ENCODE data around the gene GCNT4. TPM values are rescaled to one million over a fixed set of nuclear protein-coding genes. Genes with fewer than 3 reads are reported as not detected.

GCNT4 gene
- total and polyA plus RNA-seq, 2 experiments from 2014 or later, result 2.5 to 5.4 TPM

DNA sequence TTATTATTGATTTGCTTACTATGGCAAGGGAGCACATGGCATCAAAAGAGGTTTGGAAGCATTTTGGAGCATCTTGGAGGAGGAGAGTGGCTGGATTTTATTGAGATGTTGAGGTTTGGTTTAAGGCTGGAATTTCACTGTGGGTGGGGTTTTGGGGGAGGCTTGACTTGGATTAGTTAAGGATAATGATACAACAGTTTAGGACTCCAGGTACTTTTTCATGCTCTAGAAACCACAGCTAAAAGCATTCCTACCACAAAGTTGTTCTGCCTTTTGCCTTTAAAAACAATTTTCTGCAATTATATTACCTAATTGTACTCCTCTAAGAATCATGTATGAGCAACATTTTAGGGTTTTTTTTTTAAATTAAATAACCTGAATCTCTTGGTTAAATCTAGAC, 5.0 kb downstream of the GCNT4 start:
- peaks cover 33% of the 10 kb centered on the region for H3K4me1 Mint-ChIP-seq
- peaks cover 35% of the 10 kb centered on the region for H3K79me2 ChIP-seq (replicated peaks; ENCODE audit: insufficient read depth)
- H3K36me3 Mint-ChIP-seq (ENCODE audit: low read depth), result peaks cover 3% of the 10 kb centered on the region
- no peaks in the 10 kb centered on the region for H3F3A ChIP-seq (replicated peaks; ENCODE audit: low read depth)
- ATAC-seq (no peak), DNase-seq (ENCODE audit: low spot score) (no peak)
- H3K4me1 ChIP-seq (ENCODE audit: insufficient read depth), result peaks cover 17% of the 10 kb centered on the region
- H3K4me3 ChIP-seq, result no peak overlapping the region
- no peak overlapping the region for H3K4me3 Mint-ChIP-seq
- no peaks in the 10 kb centered on the region for H4K20me1 ChIP-seq (replicated peaks; ENCODE audit: insufficient read depth)
- H3K27ac Mint-ChIP-seq, result no peak overlapping the region
- H3K4me2 ChIP-seq, result no peak overlapping the region
- no peaks in the 10 kb centered on the region for H3K36me3 ChIP-seq (ENCODE audit: insufficient read depth)
- H3K9me3 Mint-ChIP-seq, result no peaks in the 10 kb centered on the region
- H2AFZ ChIP-seq, result no peak overlapping the region
- no peak overlapping the region for H3K27ac ChIP-seq (ENCODE audit: low read depth)
- TF ChIP-seq NANOG (IDR thresholded peaks at IDR 0.05; ENCODE audit: borderline replicate concordance) (no peak), POLR2AphosphoS5 (IDR thresholded peaks at IDR 0.05; ENCODE audit: low read depth) (no peak), EZH2phosphoT487 (IDR thresholded peaks at IDR 0.05; ENCODE audit: unreplicated experiment) (no peak), ZNF331 (CRISPR knock-in tag; IDR thresholded peaks at IDR 0.05; ENCODE audit: low read depth) (no peak), ZNF114 (CRISPR knock-in tag; IDR thresholded peaks at IDR 0.05) (no peak), CREB1 (CRISPR knock-in tag; IDR thresholded peaks at IDR 0.05; ENCODE audit: low read depth) (no peak), STAT1 (IDR thresholded peaks at IDR 0.05; ENCODE audit: unreplicated experiment) (no peak), EZH2 (IDR thresholded peaks at IDR 0.05; ENCODE audit: low read depth, unreplicated experiment) (no peak), JUNB (IDR thresholded peaks at IDR 0.05; ENCODE audit: unreplicated experiment) (no peak)
- TF ChIP-seq, protein P1, sequence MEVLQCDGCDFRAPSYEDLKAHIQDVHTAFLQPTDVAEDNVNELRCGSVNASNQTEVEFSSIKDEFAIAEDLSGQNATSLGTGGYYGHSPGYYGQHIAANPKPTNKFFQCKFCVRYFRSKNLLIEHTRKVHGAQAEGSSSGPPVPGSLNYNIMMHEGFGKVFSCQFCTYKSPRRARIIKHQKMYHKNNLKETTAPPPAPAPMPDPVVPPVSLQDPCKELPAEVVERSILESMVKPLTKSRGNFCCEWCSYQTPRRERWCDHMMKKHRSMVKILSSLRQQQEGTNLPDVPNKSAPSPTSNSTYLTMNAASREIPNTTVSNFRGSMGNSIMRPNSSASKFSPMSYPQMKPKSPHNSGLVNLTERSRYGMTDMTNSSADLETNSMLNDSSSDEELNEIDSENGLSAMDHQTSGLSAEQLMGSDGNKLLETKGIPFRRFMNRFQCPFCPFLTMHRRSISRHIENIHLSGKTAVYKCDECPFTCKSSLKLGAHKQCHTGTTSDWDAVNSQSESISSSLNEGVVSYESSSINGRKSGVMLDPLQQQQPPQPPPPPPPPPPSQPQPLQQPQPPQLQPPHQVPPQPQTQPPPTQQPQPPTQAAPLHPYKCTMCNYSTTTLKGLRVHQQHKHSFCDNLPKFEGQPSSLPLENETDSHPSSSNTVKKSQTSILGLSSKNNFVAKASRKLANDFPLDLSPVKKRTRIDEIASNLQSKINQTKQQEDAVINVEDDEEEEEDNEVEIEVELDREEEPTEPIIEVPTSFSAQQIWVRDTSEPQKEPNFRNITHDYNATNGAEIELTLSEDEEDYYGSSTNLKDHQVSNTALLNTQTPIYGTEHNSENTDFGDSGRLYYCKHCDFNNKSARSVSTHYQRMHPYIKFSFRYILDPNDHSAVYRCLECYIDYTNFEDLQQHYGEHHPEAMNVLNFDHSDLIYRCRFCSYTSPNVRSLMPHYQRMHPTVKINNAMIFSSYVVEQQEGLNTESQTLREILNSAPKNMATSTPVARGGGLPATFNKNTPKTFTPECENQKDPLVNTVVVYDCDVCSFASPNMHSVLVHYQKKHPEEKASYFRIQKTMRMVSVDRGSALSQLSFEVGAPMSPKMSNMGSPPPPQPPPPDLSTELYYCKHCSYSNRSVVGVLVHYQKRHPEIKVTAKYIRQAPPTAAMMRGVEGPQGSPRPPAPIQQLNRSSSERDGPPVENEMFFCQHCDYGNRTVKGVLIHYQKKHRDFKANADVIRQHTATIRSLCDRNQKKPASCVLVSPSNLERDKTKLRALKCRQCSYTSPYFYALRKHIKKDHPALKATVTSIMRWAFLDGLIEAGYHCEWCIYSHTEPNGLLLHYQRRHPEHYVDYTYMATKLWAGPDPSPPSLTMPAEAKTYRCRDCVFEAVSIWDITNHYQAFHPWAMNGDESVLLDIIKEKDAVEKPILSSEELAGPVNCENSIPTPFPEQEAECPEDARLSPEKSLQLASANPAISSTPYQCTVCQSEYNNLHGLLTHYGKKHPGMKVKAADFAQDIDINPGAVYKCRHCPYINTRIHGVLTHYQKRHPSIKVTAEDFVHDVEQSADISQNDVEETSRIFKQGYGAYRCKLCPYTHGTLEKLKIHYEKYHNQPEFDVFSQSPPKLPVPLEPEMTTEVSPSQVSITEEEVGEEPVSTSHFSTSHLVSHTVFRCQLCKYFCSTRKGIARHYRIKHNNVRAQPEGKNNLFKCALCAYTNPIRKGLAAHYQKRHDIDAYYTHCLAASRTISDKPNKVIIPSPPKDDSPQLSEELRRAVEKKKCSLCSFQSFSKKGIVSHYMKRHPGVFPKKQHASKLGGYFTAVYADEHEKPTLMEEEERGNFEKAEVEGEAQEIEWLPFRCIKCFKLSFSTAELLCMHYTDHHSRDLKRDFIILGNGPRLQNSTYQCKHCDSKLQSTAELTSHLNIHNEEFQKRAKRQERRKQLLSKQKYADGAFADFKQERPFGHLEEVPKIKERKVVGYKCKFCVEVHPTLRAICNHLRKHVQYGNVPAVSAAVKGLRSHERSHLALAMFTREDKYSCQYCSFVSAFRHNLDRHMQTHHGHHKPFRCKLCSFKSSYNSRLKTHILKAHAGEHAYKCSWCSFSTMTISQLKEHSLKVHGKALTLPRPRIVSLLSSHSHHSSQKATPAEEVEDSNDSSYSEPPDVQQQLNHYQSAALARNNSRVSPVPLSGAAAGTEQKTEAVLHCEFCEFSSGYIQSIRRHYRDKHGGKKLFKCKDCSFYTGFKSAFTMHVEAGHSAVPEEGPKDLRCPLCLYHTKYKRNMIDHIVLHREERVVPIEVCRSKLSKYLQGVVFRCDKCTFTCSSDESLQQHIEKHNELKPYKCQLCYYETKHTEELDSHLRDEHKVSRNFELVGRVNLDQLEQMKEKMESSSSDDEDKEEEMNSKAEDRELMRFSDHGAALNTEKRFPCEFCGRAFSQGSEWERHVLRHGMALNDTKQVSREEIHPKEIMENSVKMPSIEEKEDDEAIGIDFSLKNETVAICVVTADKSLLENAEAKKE (CRISPR knock-in tag; IDR thresholded peaks at IDR 0.05), result no peak
- TF ChIP-seq, protein P2, sequence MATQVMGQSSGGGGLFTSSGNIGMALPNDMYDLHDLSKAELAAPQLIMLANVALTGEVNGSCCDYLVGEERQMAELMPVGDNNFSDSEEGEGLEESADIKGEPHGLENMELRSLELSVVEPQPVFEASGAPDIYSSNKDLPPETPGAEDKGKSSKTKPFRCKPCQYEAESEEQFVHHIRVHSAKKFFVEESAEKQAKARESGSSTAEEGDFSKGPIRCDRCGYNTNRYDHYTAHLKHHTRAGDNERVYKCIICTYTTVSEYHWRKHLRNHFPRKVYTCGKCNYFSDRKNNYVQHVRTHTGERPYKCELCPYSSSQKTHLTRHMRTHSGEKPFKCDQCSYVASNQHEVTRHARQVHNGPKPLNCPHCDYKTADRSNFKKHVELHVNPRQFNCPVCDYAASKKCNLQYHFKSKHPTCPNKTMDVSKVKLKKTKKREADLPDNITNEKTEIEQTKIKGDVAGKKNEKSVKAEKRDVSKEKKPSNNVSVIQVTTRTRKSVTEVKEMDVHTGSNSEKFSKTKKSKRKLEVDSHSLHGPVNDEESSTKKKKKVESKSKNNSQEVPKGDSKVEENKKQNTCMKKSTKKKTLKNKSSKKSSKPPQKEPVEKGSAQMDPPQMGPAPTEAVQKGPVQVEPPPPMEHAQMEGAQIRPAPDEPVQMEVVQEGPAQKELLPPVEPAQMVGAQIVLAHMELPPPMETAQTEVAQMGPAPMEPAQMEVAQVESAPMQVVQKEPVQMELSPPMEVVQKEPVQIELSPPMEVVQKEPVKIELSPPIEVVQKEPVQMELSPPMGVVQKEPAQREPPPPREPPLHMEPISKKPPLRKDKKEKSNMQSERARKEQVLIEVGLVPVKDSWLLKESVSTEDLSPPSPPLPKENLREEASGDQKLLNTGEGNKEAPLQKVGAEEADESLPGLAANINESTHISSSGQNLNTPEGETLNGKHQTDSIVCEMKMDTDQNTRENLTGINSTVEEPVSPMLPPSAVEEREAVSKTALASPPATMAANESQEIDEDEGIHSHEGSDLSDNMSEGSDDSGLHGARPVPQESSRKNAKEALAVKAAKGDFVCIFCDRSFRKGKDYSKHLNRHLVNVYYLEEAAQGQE (IDR thresholded peaks at IDR 0.05; ENCODE audit: unreplicated experiment), result no peak
- TF ChIP-seq, protein P3, sequence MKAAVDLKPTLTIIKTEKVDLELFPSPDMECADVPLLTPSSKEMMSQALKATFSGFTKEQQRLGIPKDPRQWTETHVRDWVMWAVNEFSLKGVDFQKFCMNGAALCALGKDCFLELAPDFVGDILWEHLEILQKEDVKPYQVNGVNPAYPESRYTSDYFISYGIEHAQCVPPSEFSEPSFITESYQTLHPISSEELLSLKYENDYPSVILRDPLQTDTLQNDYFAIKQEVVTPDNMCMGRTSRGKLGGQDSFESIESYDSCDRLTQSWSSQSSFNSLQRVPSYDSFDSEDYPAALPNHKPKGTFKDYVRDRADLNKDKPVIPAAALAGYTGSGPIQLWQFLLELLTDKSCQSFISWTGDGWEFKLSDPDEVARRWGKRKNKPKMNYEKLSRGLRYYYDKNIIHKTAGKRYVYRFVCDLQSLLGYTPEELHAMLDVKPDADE (IDR thresholded peaks at IDR 0.05), result no peak
- TF ChIP-seq, protein P4, sequence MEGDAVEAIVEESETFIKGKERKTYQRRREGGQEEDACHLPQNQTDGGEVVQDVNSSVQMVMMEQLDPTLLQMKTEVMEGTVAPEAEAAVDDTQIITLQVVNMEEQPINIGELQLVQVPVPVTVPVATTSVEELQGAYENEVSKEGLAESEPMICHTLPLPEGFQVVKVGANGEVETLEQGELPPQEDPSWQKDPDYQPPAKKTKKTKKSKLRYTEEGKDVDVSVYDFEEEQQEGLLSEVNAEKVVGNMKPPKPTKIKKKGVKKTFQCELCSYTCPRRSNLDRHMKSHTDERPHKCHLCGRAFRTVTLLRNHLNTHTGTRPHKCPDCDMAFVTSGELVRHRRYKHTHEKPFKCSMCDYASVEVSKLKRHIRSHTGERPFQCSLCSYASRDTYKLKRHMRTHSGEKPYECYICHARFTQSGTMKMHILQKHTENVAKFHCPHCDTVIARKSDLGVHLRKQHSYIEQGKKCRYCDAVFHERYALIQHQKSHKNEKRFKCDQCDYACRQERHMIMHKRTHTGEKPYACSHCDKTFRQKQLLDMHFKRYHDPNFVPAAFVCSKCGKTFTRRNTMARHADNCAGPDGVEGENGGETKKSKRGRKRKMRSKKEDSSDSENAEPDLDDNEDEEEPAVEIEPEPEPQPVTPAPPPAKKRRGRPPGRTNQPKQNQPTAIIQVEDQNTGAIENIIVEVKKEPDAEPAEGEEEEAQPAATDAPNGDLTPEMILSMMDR (conservative IDR thresholded peaks at IDR 0.05; ENCODE audit: low read depth in 2 of 2), result no peak
- no peaks in the 10 kb centered on the region for H3K9me2 ChIP-seq (ENCODE audit: insufficient read depth)
- H3K27me3 ChIP-seq (ENCODE audit: insufficient read depth), result peaks cover 17% of the 10 kb centered on the region
- H3K27me3 Mint-ChIP-seq (ENCODE audit: insufficient read depth, low read depth, poor library complexity), result peaks cover 19% of the 10 kb centered on the region

All from GM23338 (cell line).